Amniotic stem cell (primary cell): ENCODE measurements around the gene AQP7.
"Not testable (repeated sequence)": the region's sequence is repeated elsewhere in the genome, so short reads cannot be mapped to it uniquely, and the experiment has no call there.

Experiments
- DNase-seq: peaks from one replicate; lab custom pipeline; 2025; lab: John Stamatoyannopoulos, UW

Gene AQP7

GRCh38 chr9:33433871-33434270 is 31.5 kb upstream of the AQP7 start:
- no peak for DNase-seq

GRCh38 chr9:33431420-33431819 is 29.1 kb upstream of the AQP7 start:
- DNase-seq: no peak

GRCh38 chr9:33430942-33431341 is 28.6 kb upstream of the AQP7 start:
- DNase-seq: no peak

- DNase-seq: no peak
Measured at GRCh38 chr9:33429256-33429985, 27.1 kb upstream of the AQP7 start.

- DNase-seq: no peak
Measured at GRCh38 chr9:33426843-33427293, 24.5 kb upstream of the AQP7 start.

GRCh38 chr9:33425128-33425533 is 22.8 kb upstream of the AQP7 start:
- no peak for DNase-seq

- DNase-seq: not testable (repeated sequence)
Measured at GRCh38 chr9:33424492-33424891, 22.1 kb upstream of the AQP7 start.

GRCh38 chr9:33424043-33424442 is 21.7 kb upstream of the AQP7 start:
- DNase-seq: not testable (repeated sequence)

GRCh38 chr9:33419708-33420303 is 17.4 kb upstream of the AQP7 start:
- DNase-seq: no peak

GRCh38 chr9:33418090-33418489 is 15.7 kb upstream of the AQP7 start:
- no peak for DNase-seq

- DNase-seq: no peak
Measured at GRCh38 chr9:33416996-33417395, 14.6 kb upstream of the AQP7 start.

GRCh38 chr9:33415501-33416038 is 13.2 kb upstream of the AQP7 start:
- no peak for DNase-seq

- DNase-seq: no peak
Measured at GRCh38 chr9:33414889-33415500, 12.6 kb upstream of the AQP7 start.

GRCh38 chr9:33414268-33414667 is 11.9 kb upstream of the AQP7 start:
- no peak for DNase-seq

- DNase-seq: no peak
Measured at GRCh38 chr9:33408087-33408486, 5.7 kb upstream of the AQP7 start.

- no peak for DNase-seq
Measured at GRCh38 chr9:33407061-33407460, 4.7 kb upstream of the AQP7 start.

- no peak for DNase-seq
Measured at GRCh38 chr9:33404788-33405362, 2.5 kb upstream of the AQP7 start.

- DNase-seq: no peak
Measured at GRCh38 chr9:33403941-33404787, 1.8 kb upstream of the AQP7 start.

GRCh38 chr9:33401809-33402208 is 559 bp downstream of the AQP7 start:
- not testable (repeated sequence) for DNase-seq

- DNase-seq: not testable (repeated sequence)
Measured at GRCh38 chr9:33399047-33399446, 3.3 kb downstream of the AQP7 start.

GRCh38 chr9:33397801-33398200 is 4.6 kb downstream of the AQP7 start:
- DNase-seq: not testable (repeated sequence)
